Neural progenitor cell (in vitro differentiated cells): ENCODE results near the gene PPM1L. TPM values are rescaled to one million over a fixed set of nuclear protein-coding genes. Genes with fewer than 3 reads are reported as not detected.

Experiments used
- DNase-seq: peaks from one replicate; pipeline ENCODE4 v3.0.0-alpha.2; 2016; ENCODE audit warnings: low spot score
- H2AFZ ChIP-seq: fragments of 200-600 bp; sonication (generic); replicated peaks from 2 replicates; pipeline ENCODE4 v1.6.1; 2016; ENCODE audit warnings: antibody characterized with exemption
- H3F3A ChIP-seq: fragments of 200-600 bp; sonication (generic); 2 replicates; pipeline ENCODE4 v1.6.1; 2016; ENCODE audit warnings: antibody characterized with exemption, low read depth
- H3K27ac ChIP-seq: fragments of 200-600 bp; sonication (generic); 2 replicates; pipeline ENCODE4 v1.5.1; 2016; ENCODE audit warnings: mild to moderate bottlenecking
- H3K27me3 ChIP-seq: fragments of 200-600 bp; sonication (generic); 2 replicates; pipeline ENCODE4 v1.6.1; 2016; ENCODE audit warnings: mild to moderate bottlenecking, moderate library complexity
- H3K36me3 ChIP-seq: fragments of 200-600 bp; sonication (generic); 2 replicates; pipeline ENCODE4 v1.5.1; 2016
- H3K4me1 ChIP-seq: fragments of 200-600 bp; sonication (generic); 2 replicates; pipeline ENCODE4 v1.6.1; 2016; ENCODE audit warnings: mixed run types
- H3K4me2 ChIP-seq: fragments of 200-600 bp; sonication (generic); 2 replicates; pipeline ENCODE4 v1.6.1; 2016
- H3K4me3 ChIP-seq: fragments of 200-600 bp; sonication (generic); 2 replicates; pipeline ENCODE4 v1.5.1; 2016
- H3K79me2 ChIP-seq: fragments of 200-600 bp; sonication (generic); 2 replicates; pipeline ENCODE4 v1.6.1; 2016; ENCODE audit warnings: low read depth
- H3K9ac ChIP-seq: fragments of 200-600 bp; sonication (generic); 2 replicates; pipeline ENCODE4 v1.6.1; 2016
- H3K9me3 ChIP-seq: fragments of 200-600 bp; sonication (generic); 2 replicates; pipeline ENCODE4 v1.5.1; 2016; ENCODE audit warnings: low read depth
- H4K20me1 ChIP-seq: fragments of 200-600 bp; sonication (generic); 2 replicates; pipeline ENCODE4 v1.6.1; 2016; ENCODE audit warnings: low read depth
- H3K27ac Mint-ChIP-seq: 3 replicates; pipeline ENCODE4 v1.8.0; 2021; ENCODE audit warnings: mixed read lengths
- H3K27me3 Mint-ChIP-seq: 2 replicates; pipeline ENCODE4 v1.8.0; 2022; ENCODE audit warnings: low read depth, mild to moderate bottlenecking, inconsistent platforms, moderate library complexity, mixed read lengths; ENCODE audit not compliant: insufficient read depth
- H3K36me3 Mint-ChIP-seq: 3 replicates; pipeline ENCODE4 v1.8.0; 2021; ENCODE audit warnings: mixed read lengths
- H3K4me1 Mint-ChIP-seq: 3 replicates; pipeline ENCODE4 v1.8.0; 2021; ENCODE audit warnings: mixed read lengths
- H3K4me3 Mint-ChIP-seq: 3 replicates; pipeline ENCODE4 v1.8.0; 2021; ENCODE audit warnings: mild to moderate bottlenecking, moderate library complexity, mixed read lengths
- H3K9me3 Mint-ChIP-seq: 3 replicates; pipeline ENCODE4 v1.8.0; 2020; ENCODE audit warnings: mixed read lengths
- CTCF ChIP-seq: fragments of 200-600 bp; sonication (generic); IDR thresholded peaks from 2 replicates; pipeline ENCODE4 v1.5.1; 2017; ENCODE audit warnings: antibody characterized with exemption, mild to moderate bottlenecking
- EZH2 ChIP-seq: fragments of 200-600 bp; sonication (generic); IDR thresholded peaks from 2 replicates; pipeline ENCODE4 v1.6.1; 2017; ENCODE audit warnings: antibody characterized with exemption, mild to moderate bottlenecking, moderate library complexity
- EZH2phosphoT487 ChIP-seq: fragments of 200-600 bp; sonication (generic); IDR thresholded peaks from 2 replicates; pipeline ENCODE4 v1.6.1; 2017; ENCODE audit warnings: antibody characterized with exemption
- total RNA-seq: library from RNA; depleted of rRNA; stranded (reverse); fragments of >200 nt; gene quantifications from 2 replicates; pipeline ENCODE4 v1.2.3, GENCODE V29; 2015; ENCODE audit warnings: low replicate concordance

The PPM1L gene
- total RNA-seq, 1 donor from 2014 or later: 16.5 TPM

- no peak for DNase-seq
- H3K36me3 ChIP-seq: no peaks in the 10 kb centered on the region
- H4K20me1 ChIP-seq: no peaks in the 10 kb centered on the region
- H3K4me1 ChIP-seq: no peaks in the 10 kb centered on the region
- H2AFZ ChIP-seq: no peak overlapping the region
- H3K9me3 Mint-ChIP-seq: peaks cover 12% of the 10 kb centered on the region
- peaks cover 2% of the 10 kb centered on the region for H3K36me3 Mint-ChIP-seq
- H3K9ac ChIP-seq: no peak overlapping the region
- H3K79me2 ChIP-seq: no peaks in the 10 kb centered on the region
- no peak for TF ChIP-seq CTCF
- no peak for TF ChIP-seq EZH2phosphoT487
- no peak for TF ChIP-seq EZH2
- H3F3A ChIP-seq: no peaks in the 10 kb centered on the region
- no peaks in the 10 kb centered on the region for H3K9me3 ChIP-seq
- no peak overlapping the region for H3K4me2 ChIP-seq
- H3K27ac Mint-ChIP-seq: no peak overlapping the region
- H3K27me3 Mint-ChIP-seq: no peaks in the 10 kb centered on the region
- H3K27ac ChIP-seq: no peak overlapping the region
- H3K4me1 Mint-ChIP-seq: no peaks in the 10 kb centered on the region
- no peak overlapping the region for H3K4me3 Mint-ChIP-seq
- no peak overlapping the region for H3K4me3 ChIP-seq
- H3K27me3 ChIP-seq: no peaks in the 10 kb centered on the region
Measured at GRCh38 chr3:160987982-160988964, 232.2 kb downstream of the PPM1L start.

DNA sequence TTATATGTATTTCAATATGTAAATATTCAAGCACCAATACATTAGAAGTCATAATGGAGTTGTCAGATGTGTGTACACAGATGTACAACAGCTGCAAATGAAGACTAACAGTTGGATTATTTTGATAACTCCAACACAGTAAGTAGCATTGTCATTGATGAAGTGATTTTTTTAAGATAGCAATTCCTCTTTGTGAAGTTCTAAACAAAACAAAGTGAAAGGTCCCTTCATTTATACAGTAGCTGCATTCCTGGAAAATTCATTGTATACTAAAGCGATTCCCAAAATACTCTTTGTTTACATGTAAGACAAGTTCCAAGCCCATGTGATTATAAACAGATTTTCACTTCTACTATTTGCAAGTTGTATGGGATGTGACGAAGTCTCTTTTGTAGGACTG lies 234.4 kb downstream of the PPM1L start:
- Mint-ChIP-seq H3K36me3 (peaks cover 2% of the 10 kb centered on the region), H3K4me3 (no peak overlapping the region), H3K27ac (no peak overlapping the region), H3K4me1 (no peaks in the 10 kb centered on the region), H3K9me3 (no peaks in the 10 kb centered on the region), H3K27me3 (no peaks in the 10 kb centered on the region)
- Histone ChIP-seq H3K9me3 (no peaks in the 10 kb centered on the region), H3K27ac (no peak overlapping the region), H3K36me3 (no peaks in the 10 kb centered on the region), H3K79me2 (no peaks in the 10 kb centered on the region), H3K4me3 (no peak overlapping the region), H3K4me1 (no peaks in the 10 kb centered on the region), H4K20me1 (no peaks in the 10 kb centered on the region), H3K9ac (no peak overlapping the region), H3F3A (no peaks in the 10 kb centered on the region), H2AFZ (no peak overlapping the region), H3K27me3 (no peaks in the 10 kb centered on the region), H3K4me2 (no peak overlapping the region)
- TF ChIP-seq CTCF (no peak), EZH2 (no peak), EZH2phosphoT487 (no peak)
- DNase-seq: no peak

DNA sequence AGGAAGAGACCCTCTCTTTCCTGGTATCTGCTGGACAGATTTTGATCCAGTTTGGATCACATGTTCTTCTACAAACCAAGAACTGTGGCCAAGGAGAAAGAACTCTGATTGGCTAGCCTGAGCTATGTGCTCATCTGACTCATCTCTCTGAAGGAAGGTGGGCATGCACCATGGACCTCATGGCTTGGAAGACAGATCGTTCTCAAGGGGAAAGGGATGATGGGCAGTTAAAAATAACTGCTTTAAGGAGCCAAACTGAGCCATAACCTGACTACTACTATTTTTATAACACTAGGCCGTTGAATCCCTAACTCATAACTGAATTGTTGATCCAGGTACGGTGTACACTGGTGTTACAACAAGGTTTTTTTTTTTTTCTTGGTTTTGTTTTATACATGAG lies 236.7 kb downstream of the PPM1L start:
- Mint-ChIP-seq H3K27ac (no peak overlapping the region), H3K4me3 (no peak overlapping the region), H3K9me3 (peaks cover 2% of the 10 kb centered on the region), H3K4me1 (no peaks in the 10 kb centered on the region), H3K27me3 (no peaks in the 10 kb centered on the region), H3K36me3 (peaks cover 3% of the 10 kb centered on the region)
- Histone ChIP-seq H3K9ac (no peak overlapping the region), H3K4me3 (no peak overlapping the region), H3K9me3 (no peaks in the 10 kb centered on the region), H3K4me1 (no peaks in the 10 kb centered on the region), H3K27ac (no peak overlapping the region), H3K79me2 (no peaks in the 10 kb centered on the region), H3K36me3 (no peaks in the 10 kb centered on the region), H3K4me2 (no peak overlapping the region), H3F3A (no peaks in the 10 kb centered on the region), H3K27me3 (no peaks in the 10 kb centered on the region), H4K20me1 (no peaks in the 10 kb centered on the region), H2AFZ (no peak overlapping the region)
- no peak for TF ChIP-seq EZH2
- TF ChIP-seq CTCF: no peak
- TF ChIP-seq EZH2phosphoT487: no peak
- DNase-seq: no peak
